Endothelial cell of umbilical vein (primary cell): Measurements from ENCODE around the gene MXI1. TPM values are rescaled to one million over a fixed set of nuclear protein-coding genes. Genes with fewer than 3 reads are reported as not detected.

Experiments
- BruUV-seq: library from RNA; stranded (reverse); fragments of 400-500 nt; replicated peaks from 2 replicates; lab custom pipeline; 2021; lab: Mats Ljungman, UMichigan
- CTCF ChIA-PET: fragments of 300-600, 350-600 bp; sonication (Branson Sonifier 250); formaldehyde crosslinking; loops from one replicate; lab custom pipeline; 2021; ENCODE audit warnings: antibody characterized with exemption, inconsistent platforms; lab: Charles Lee
- POLR2A ChIA-PET: fragments of 300-600, 350-600 bp; sonication (Branson Sonifier 250); formaldehyde crosslinking; loops from one replicate; lab custom pipeline; 2021; ENCODE audit warnings: antibody characterized with exemption, inconsistent platforms; lab: Charles Lee
- DNase-seq: peaks from one replicate; pipeline ENCODE4 v3.0.0-alpha.2; 2011; ENCODE audit warnings: low read depth, low spot score
- FAIRE-seq: peaks from 2 replicates; lab custom pipeline; 2011; peaks lifted over from hg19 to GRCh38; lab: Jason Lieb, UNC
- H2AFZ ChIP-seq: 2 replicates; pipeline ENCODE4 v1.6.0; 2012; ENCODE audit warnings: low read depth, low read length, control low read depth, inconsistent platforms
- H3K27ac ChIP-seq: 2 replicates; pipeline ENCODE4 v1.5.1; 2011; ENCODE audit warnings: low read depth, mild to moderate bottlenecking, control low read depth, low read length, moderate library complexity; ENCODE audit not compliant: insufficient read depth
- H3K27me3 ChIP-seq, 2 experiments: 2 replicates each; pipeline versions ENCODE4 v1.6.0 to v1.6.1; 2011; ENCODE audit warnings: low read length in 2 of 2, mixed read lengths in 1 of 2; ENCODE audit not compliant: control insufficient read depth in 2 of 2, insufficient read depth in 2 of 2
- H3K36me3 ChIP-seq, 2 experiments: 2 replicates in 1 of 2; 3 replicates in 1 of 2; pipeline ENCODE4 v1.5.1; 2011; ENCODE audit warnings: low read length in 2 of 2, mild to moderate bottlenecking in 1 of 2, moderate library complexity in 1 of 2; ENCODE audit not compliant: control insufficient read depth in 2 of 2, insufficient read depth in 2 of 2; ENCODE audit errors: extremely low read depth in 1 of 2
- H3K4me1 ChIP-seq: 3 replicates; pipeline ENCODE4 v1.5.1; 2011; ENCODE audit warnings: mild to moderate bottlenecking, low read length; ENCODE audit not compliant: control insufficient read depth, insufficient read depth; ENCODE audit errors: extremely low read depth
- H3K4me2 ChIP-seq: 2 replicates; pipeline ENCODE4 v1.6.1; 2011; ENCODE audit warnings: low read length, control low read depth, mixed read lengths; ENCODE audit not compliant: insufficient read depth
- H3K4me3 ChIP-seq, 3 experiments: fragments of 200-600 bp in 1 of 3; sonication (generic), shearing (Covaris generic) in 1 of 3; replicated peaks in 1 of 3; 2 replicates each; pipeline ENCODE4 v1.5.1; 2011 to 2016; ENCODE audit warnings: control low read depth in 3 of 3, low read length in 3 of 3, mild to moderate bottlenecking in 2 of 3, inconsistent platforms in 1 of 3, low read depth in 1 of 3, moderate library complexity in 1 of 3; ENCODE audit not compliant: insufficient read depth in 1 of 3
- H3K79me2 ChIP-seq: 2 replicates; pipeline ENCODE4 v1.6.0; 2012; ENCODE audit warnings: low read length, inconsistent platforms; ENCODE audit not compliant: control insufficient read depth, insufficient read depth
- H3K9ac ChIP-seq: replicated peaks from 2 replicates; pipeline ENCODE3; 2011; ENCODE audit warnings: low read length, control low read depth; ENCODE audit not compliant: insufficient read depth; ENCODE audit errors: extremely low read depth
- H3K9me1 ChIP-seq: replicated peaks from 3 replicates; pipeline ENCODE4 v1.6.0; 2011; ENCODE audit warnings: mild to moderate bottlenecking, low read length; ENCODE audit not compliant: control insufficient read depth, insufficient read depth; ENCODE audit errors: extremely low read depth
- H3K9me3 ChIP-seq: replicated peaks from 2 replicates; pipeline ENCODE4 v1.5.1; 2012; ENCODE audit warnings: low read length, inconsistent platforms; ENCODE audit not compliant: control insufficient read depth, insufficient read depth
- H4K20me1 ChIP-seq: replicated peaks from 2 replicates; pipeline ENCODE3; 2011; ENCODE audit warnings: mild to moderate bottlenecking, low read length; ENCODE audit not compliant: control insufficient read depth, insufficient read depth; ENCODE audit errors: extremely low read depth
- EZH2 ChIP-seq: IDR thresholded peaks from 2 replicates; pipeline ENCODE4 v1.6.1; 2012; ENCODE audit warnings: borderline replicate concordance, low read depth, mild to moderate bottlenecking, moderate library complexity, low read length, inconsistent platforms; ENCODE audit not compliant: severe bottlenecking
- FOS ChIP-seq: IDR thresholded peaks from 2 replicates; pipeline ENCODE4 v1.6.1; 2011; ENCODE audit warnings: mild to moderate bottlenecking, low read length, moderate library complexity, borderline replicate concordance; ENCODE audit not compliant: insufficient read depth
- GATA2 ChIP-seq: IDR thresholded peaks from 2 replicates; pipeline ENCODE4 v1.7.0; 2011; ENCODE audit warnings: low read depth, mild to moderate bottlenecking, moderate library complexity, mixed read lengths, low read length; ENCODE audit not compliant: insufficient read length, insufficient read depth
- JUN ChIP-seq: IDR thresholded peaks from 2 replicates; pipeline ENCODE4 v1.6.1; 2011; ENCODE audit warnings: borderline replicate concordance, low read depth; ENCODE audit not compliant: insufficient read length, insufficient read depth
- MYC ChIP-seq: IDR thresholded peaks from one replicate; pipeline ENCODE4 v1.6.1; 2011; ENCODE audit warnings: mild to moderate bottlenecking, low read depth, low read length
- POLR2A ChIP-seq: IDR thresholded peaks from 2 replicates; pipeline ENCODE4 v1.6.1; 2012; ENCODE audit warnings: low read depth, mild to moderate bottlenecking, control low read depth, low read length
- POLR2AphosphoS5 ChIP-seq: IDR thresholded peaks from 2 replicates; pipeline ENCODE4 v1.6.1; 2012; ENCODE audit warnings: low read depth, mild to moderate bottlenecking, control low read depth, low read length, moderate library complexity; ENCODE audit not compliant: insufficient read depth
- dilution Hi-C: fragments of 300-500 bp; cut with MboI; formaldehyde crosslinking; loops from one replicate; pipeline ENCODE4 v1.15.0; 2019; ENCODE audit warnings: low sequenced_read_pairs; ENCODE audit not compliant: extremely low pct_ligation_motif_present
- intact Hi-C: fragments of 100-400 bp; cut with micrococcal nuclease; formaldehyde crosslinking; loops from one replicate; pipeline ENCODE4 v1.10.0; 2022
- polyA plus RNA-seq, 4 experiments: library from polyadenylated mRNA; depleted of rRNA in 3 of 4; stranded (reverse) in 3 of 4; unstranded in 1 of 4; fragments of >200 nt; gene quantifications; 2 replicates each; pipeline versions ENCODE4 v1.2.1 to v1.2.3, GENCODE V29; 2011 to 2012; ENCODE audit warnings: missing spikeins in 1 of 4
- total RNA-seq: library from RNA; stranded (reverse); gene quantifications from 2 replicates; pipeline ENCODE4 v1.2.3, GENCODE V29; 2021
- TF ChIP-seq, protein P1 (sequence below): IDR thresholded peaks from 2 replicates; pipeline ENCODE4 v1.6.1; 2011; ENCODE audit not compliant: insufficient read depth, insufficient read length
- TF ChIP-seq, protein P2 (sequence below), 2 donors: IDR thresholded peaks; 1 replicate in 1 of 2; 2 replicates in 1 of 2; pipeline ENCODE4 v1.5.1; 2011; ENCODE audit warnings: low read length in 2 of 2, mild to moderate bottlenecking in 2 of 2, moderate library complexity in 2 of 2, control low read depth in 1 of 2, inconsistent platforms in 1 of 2, low read depth in 1 of 2; ENCODE audit not compliant: insufficient read depth in 1 of 2; ENCODE audit errors: extremely low read depth in 1 of 2

Gene MXI1
- total and polyA plus RNA-seq, 2 donors (not counting 3 experiments of a cell fraction or from before 2014, with no cell fraction given): 2.7 to 8.5 TPM

DNA sequence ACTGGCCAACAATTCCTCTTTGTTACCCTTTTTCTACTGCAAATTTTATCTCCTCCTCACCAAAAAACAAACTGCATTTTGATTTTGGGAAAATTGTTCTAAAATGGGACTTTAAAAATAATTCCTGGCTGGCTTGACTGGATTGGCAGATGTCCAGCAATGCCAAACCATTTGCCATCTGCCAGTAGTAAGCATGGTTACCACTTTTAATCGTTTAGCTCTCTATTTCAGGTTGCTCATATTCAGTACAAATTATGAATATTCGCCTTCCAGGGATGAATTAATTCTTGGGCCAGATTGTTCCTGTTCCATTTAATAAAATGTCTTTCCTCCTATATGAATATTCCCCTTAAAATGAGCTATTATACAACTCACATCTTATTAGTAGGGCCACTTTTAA, 61.6 kb downstream of the MXI1 start:
- TF ChIP-seq JUN (no peak), FOS (no peak), EZH2 (no peak), POLR2A (no peak), MYC (no peak), GATA2 (no peak), POLR2AphosphoS5 (no peak)
- TF ChIP-seq, protein P1, sequence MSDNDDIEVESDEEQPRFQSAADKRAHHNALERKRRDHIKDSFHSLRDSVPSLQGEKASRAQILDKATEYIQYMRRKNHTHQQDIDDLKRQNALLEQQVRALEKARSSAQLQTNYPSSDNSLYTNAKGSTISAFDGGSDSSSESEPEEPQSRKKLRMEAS: no peak
- TF ChIP-seq, protein P2, sequence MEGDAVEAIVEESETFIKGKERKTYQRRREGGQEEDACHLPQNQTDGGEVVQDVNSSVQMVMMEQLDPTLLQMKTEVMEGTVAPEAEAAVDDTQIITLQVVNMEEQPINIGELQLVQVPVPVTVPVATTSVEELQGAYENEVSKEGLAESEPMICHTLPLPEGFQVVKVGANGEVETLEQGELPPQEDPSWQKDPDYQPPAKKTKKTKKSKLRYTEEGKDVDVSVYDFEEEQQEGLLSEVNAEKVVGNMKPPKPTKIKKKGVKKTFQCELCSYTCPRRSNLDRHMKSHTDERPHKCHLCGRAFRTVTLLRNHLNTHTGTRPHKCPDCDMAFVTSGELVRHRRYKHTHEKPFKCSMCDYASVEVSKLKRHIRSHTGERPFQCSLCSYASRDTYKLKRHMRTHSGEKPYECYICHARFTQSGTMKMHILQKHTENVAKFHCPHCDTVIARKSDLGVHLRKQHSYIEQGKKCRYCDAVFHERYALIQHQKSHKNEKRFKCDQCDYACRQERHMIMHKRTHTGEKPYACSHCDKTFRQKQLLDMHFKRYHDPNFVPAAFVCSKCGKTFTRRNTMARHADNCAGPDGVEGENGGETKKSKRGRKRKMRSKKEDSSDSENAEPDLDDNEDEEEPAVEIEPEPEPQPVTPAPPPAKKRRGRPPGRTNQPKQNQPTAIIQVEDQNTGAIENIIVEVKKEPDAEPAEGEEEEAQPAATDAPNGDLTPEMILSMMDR (IDR thresholded peaks at IDR 0.05; ENCODE audit: extremely low read depth in 1 of 2, insufficient read depth in 1 of 2, low read depth in 1 of 2, low read length in 2 of 2): no peak
- CTCF ChIA-PET: interaction anchor here (0.9 to 3.5 kb wide), 3 partner anchors 30 to 138 kb away, joined by 3 to 13 read pairs (median 3); no protein-coding TSS in a partner anchor
- no TSS peak for BruUV-seq

More for the DNA sequence above, 61.6 kb downstream of the MXI1 start:
- no peak for FAIRE-seq
- H3K27me3 ChIP-seq: no peaks in the 10 kb centered on the region
- dilution Hi-C loops: no loop called here
- no peaks in the 10 kb centered on the region for H3K79me2 ChIP-seq
- H3K27ac ChIP-seq: no peak overlapping the region
- POLR2A ChIA-PET: no interaction called here
- H3K36me3 ChIP-seq: no peaks in the 10 kb centered on the region
- H3K9ac ChIP-seq: no peak overlapping the region
- H3K9me3 ChIP-seq: no peaks in the 10 kb centered on the region
- no peaks in the 10 kb centered on the region for H3K9me1 ChIP-seq
- no peak for DNase-seq
- intact Hi-C loops: no loop called here
- no peak overlapping the region for H2AFZ ChIP-seq
- no peak overlapping the region for H3K4me3 ChIP-seq
- no peaks in the 10 kb centered on the region for H3K4me1 ChIP-seq
- no peak overlapping the region for H3K4me2 ChIP-seq
- no peaks in the 10 kb centered on the region for H4K20me1 ChIP-seq
